Measurements from ENCODE around the gene KRT15. TPM values are rescaled to one million over a fixed set of nuclear protein-coding genes. Genes with fewer than 3 reads are reported as not detected.

The KRT15 gene
- total and polyA plus RNA-seq, 2 donors (not counting 1 experiment from before 2014, with no cell fraction given), result not detected

- H3K9ac ChIP-seq (ENCODE audit: low read length), result no peak overlapping the region
- no peak overlapping the region for H3K4me2 ChIP-seq (replicated peaks; ENCODE audit: low read depth, low read length, poor library complexity, severe bottlenecking)
- Mint-ChIP-seq H3K9me3 (ENCODE audit: insufficient read depth) (no peaks in the 10 kb centered on the region), H3K4me3 (no peak overlapping the region), H3K27me3 (peaks cover 22% of the 10 kb centered on the region), H3K4me1 (peaks cover 6% of the 10 kb centered on the region), H3K27ac (no peak overlapping the region)
- WGBS (ENCODE audit: insufficient coverage), result 92% methylated on average over 5 of the region's 5 CpGs
- H3K27me3 ChIP-seq (replicated peaks in 1 of 4; ENCODE audit: control extremely low read depth in 1 of 4, control insufficient read depth in 3 of 4, insufficient read depth in 4 of 4, low read length in 3 of 4), result peaks cover 0 to 3% (median 0%) of the 10 kb centered on the region in 4 experiments
- TF ChIP-seq, protein P1, sequence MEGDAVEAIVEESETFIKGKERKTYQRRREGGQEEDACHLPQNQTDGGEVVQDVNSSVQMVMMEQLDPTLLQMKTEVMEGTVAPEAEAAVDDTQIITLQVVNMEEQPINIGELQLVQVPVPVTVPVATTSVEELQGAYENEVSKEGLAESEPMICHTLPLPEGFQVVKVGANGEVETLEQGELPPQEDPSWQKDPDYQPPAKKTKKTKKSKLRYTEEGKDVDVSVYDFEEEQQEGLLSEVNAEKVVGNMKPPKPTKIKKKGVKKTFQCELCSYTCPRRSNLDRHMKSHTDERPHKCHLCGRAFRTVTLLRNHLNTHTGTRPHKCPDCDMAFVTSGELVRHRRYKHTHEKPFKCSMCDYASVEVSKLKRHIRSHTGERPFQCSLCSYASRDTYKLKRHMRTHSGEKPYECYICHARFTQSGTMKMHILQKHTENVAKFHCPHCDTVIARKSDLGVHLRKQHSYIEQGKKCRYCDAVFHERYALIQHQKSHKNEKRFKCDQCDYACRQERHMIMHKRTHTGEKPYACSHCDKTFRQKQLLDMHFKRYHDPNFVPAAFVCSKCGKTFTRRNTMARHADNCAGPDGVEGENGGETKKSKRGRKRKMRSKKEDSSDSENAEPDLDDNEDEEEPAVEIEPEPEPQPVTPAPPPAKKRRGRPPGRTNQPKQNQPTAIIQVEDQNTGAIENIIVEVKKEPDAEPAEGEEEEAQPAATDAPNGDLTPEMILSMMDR (IDR thresholded peaks at IDR 0.05), result no peak
- no peak for TF ChIP-seq EZH2 (IDR thresholded peaks at IDR 0.05; ENCODE audit: borderline replicate concordance, insufficient read depth, low read depth, low read length, poor library complexity, severe bottlenecking)
- H3K4me3 ChIP-seq (ENCODE audit: control extremely low read depth in 1 of 5, extremely low read depth in 1 of 5, insufficient read depth in 1 of 5, low read depth in 2 of 5, low read length in 4 of 5), result no peak overlapping the region
- H3K79me2 ChIP-seq (ENCODE audit: control insufficient read depth, insufficient read depth, low read length), result no peaks in the 10 kb centered on the region
- intact Hi-C loops (cut with micrococcal nuclease), result no loop called here
- no peak overlapping the region for H2AFZ ChIP-seq (ENCODE audit: insufficient read depth, low read depth, low read length, poor library complexity, severe bottlenecking)
- no peak for DNase-seq
- no peak for ATAC-seq (ENCODE audit: low read depth)
- peaks cover 0 to 20% of the 10 kb centered on the region in 2 donors for H3K4me1 ChIP-seq (ENCODE audit: control insufficient read depth in 2 of 2, insufficient read depth in 2 of 2, low read length in 2 of 2)
- no peaks in the 10 kb centered on the region for H4K20me1 ChIP-seq (ENCODE audit: control insufficient read depth, insufficient read depth, low read length, poor library complexity, severe bottlenecking)
- ChIA-PET CTCF (no interaction called here), POLR2A (no interaction called here)
- no peak overlapping the region for H3K27ac ChIP-seq (ENCODE audit: low read length in 2 of 2)
- H3K36me3 ChIP-seq (replicated peaks in 1 of 2; ENCODE audit: control extremely low read depth in 1 of 2, control insufficient read depth in 1 of 2, extremely low read depth in 1 of 2, insufficient read depth in 2 of 2, low read length in 1 of 2), result no peaks in the 10 kb centered on the region
- H3K9me3 ChIP-seq (ENCODE audit: control extremely low read depth in 1 of 3, control insufficient read depth in 2 of 3, insufficient read depth in 1 of 3, low read length in 2 of 3), result peaks cover 0 to 17% (median 0%) of the 10 kb centered on the region in 3 donors
Observed at GRCh38 chr17:41499714-41500113, 19.0 kb downstream of the KRT15 start.

DNA sequence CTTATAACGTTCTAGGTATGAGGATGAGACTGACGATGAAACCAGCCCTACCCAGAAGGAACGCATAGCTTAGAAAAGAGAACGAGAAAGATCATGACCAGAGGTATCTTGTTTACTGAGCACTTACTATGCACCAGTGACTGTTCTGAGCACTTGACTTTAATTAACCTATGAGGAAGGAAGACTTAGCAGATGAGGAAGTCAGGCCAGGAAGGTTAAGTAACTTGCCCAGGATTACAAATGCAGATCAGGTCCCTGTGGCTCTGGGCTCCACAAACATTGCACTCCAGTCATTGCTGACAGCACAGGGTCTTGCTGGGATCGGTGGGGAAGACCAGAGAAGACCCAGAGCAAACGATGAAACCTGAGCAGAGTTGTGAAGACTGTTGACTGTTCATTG lies 20.4 kb downstream of the KRT15 start:
- Mint-ChIP-seq H3K4me3 (no peak overlapping the region), H3K27me3 (peaks cover 26% of the 10 kb centered on the region), H3K9me3 (ENCODE audit: insufficient read depth) (no peaks in the 10 kb centered on the region), H3K27ac (no peak overlapping the region), H3K4me1 (peaks cover 6% of the 10 kb centered on the region)
- Histone ChIP-seq H3K9ac (ENCODE audit: low read length) (no peak overlapping the region), H3K36me3 (replicated peaks in 1 of 2; ENCODE audit: control extremely low read depth in 1 of 2, control insufficient read depth in 1 of 2, extremely low read depth in 1 of 2, insufficient read depth in 2 of 2, low read length in 1 of 2) (no peaks in the 10 kb centered on the region), H3K4me3 (ENCODE audit: control extremely low read depth in 1 of 5, extremely low read depth in 1 of 5, insufficient read depth in 1 of 5, low read depth in 2 of 5, low read length in 4 of 5) (no peak overlapping the region), H3K9me3 (ENCODE audit: control extremely low read depth in 1 of 3, control insufficient read depth in 2 of 3, insufficient read depth in 1 of 3, low read length in 2 of 3) (peaks cover 0 to 17% (median 0%) of the 10 kb centered on the region in 3 donors), H3K79me2 (ENCODE audit: control insufficient read depth, insufficient read depth, low read length) (no peaks in the 10 kb centered on the region), H3K4me1 (ENCODE audit: control insufficient read depth in 2 of 2, insufficient read depth in 2 of 2, low read length in 2 of 2) (peaks cover 0 to 20% of the 10 kb centered on the region in 2 donors), H3K4me2 (replicated peaks; ENCODE audit: low read depth, low read length, poor library complexity, severe bottlenecking) (no peak overlapping the region), H2AFZ (ENCODE audit: insufficient read depth, low read depth, low read length, poor library complexity, severe bottlenecking) (no peak overlapping the region), H3K27me3 (replicated peaks in 1 of 4; ENCODE audit: control extremely low read depth in 1 of 4, control insufficient read depth in 3 of 4, insufficient read depth in 4 of 4, low read length in 3 of 4) (peaks cover 0 to 3% (median 0%) of the 10 kb centered on the region in 4 experiments), H3K27ac (ENCODE audit: low read length in 2 of 2) (no peak overlapping the region), H4K20me1 (ENCODE audit: control insufficient read depth, insufficient read depth, low read length, poor library complexity, severe bottlenecking) (no peaks in the 10 kb centered on the region)
- WGBS (ENCODE audit: insufficient coverage), result 17% methylated on average over 1 of the region's 6 CpGs
- TF ChIP-seq, protein P1 (IDR thresholded peaks at IDR 0.05), result no peak
- TF ChIP-seq EZH2 (IDR thresholded peaks at IDR 0.05; ENCODE audit: borderline replicate concordance, insufficient read depth, low read depth, low read length, poor library complexity, severe bottlenecking), result no peak
- ChIA-PET CTCF (interaction anchor here (1.1 kb wide), 1 partner anchor 51 kb away, joined by 3 read pairs; no protein-coding TSS in a partner anchor), POLR2A (no interaction called here)
- DNase-seq (no peak), ATAC-seq (ENCODE audit: low read depth) (no peak)
- intact Hi-C loops (cut with micrococcal nuclease), result no loop called here

Measured in B cell (primary cell).